HG02642 (cell line): ENCODE measurements around the gene DNAJB1.

ENCODE experiments used
- ATAC-seq: cut with Tn5 transposase; IDR thresholded peaks from one replicate; pipeline ENCODE4 v1.9.1; 2021; ENCODE audit warnings: mild to moderate bottlenecking; ENCODE audit not compliant: unreplicated experiment, poor library complexity

DNAJB1 gene

DNA sequence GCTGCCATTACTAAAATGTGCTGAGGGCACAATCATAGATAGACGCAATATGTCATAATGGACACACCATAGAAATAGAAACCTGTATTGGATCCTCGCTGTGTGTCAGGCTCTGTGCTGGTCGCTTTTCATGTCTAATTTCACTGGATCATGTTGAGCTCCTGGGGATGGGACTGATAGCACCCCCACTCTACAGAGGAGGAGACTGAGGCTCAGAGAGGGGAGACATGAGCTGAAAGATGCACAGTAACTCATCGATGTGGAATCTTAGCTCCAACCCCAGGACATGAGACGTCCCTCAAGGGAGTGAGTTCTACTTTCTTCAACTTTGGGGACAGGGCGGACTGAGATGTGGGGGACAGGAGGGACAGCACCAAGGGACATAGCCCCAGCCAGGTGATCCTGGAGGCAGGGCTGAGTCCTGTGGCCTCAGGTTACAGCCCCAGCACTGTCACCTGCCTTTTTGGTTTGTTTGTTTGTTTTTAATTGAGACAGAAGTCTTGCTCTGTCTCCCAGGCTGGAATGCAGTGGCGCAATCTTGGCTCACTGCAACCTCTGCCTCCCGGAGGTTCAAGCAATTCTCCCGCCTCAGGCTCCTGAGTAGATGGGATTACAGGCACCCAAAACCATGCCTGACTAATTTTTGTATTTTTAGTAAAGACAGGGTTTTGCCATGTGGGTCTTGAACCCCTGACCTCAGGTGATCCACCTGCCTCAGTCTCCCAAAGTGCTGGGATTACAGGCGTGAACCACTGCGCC is 15.7 kb downstream of the DNAJB1 start:
- ATAC-seq: no peak

DNA sequence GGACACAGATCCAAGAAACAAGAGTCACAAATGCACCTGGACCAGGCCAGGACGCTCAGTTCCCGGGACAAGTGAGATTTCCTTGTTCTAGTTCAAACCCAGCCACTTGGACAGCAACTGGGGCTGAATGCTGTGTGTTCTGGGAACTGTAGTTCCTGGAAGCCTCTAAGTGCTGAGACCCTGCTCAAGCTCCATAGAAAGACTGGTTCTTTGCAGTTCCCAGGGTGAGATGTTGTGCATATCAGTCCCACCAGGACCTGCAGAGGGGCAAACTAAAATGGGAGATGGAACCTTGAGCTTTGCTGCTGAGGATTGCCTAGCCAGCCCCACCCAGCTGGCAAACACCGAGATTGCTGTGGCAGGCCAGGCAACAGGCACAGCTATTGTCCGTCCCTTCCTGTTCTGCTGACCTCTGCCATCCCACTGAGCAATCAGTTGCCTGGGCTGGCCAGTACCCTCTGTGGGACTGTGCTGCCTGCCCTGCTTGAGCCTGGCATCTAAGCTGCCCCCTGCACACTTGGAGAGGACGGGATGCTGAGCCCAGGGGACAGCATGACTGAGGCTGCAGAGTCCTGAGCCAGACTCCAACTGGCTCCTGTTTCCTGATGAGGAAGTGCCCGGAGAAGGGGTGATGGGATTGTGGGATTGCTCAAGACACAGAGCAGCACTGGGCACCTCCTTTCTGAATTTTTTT is 20.8 kb downstream of the DNAJB1 start:
- ATAC-seq: no peak

DNA sequence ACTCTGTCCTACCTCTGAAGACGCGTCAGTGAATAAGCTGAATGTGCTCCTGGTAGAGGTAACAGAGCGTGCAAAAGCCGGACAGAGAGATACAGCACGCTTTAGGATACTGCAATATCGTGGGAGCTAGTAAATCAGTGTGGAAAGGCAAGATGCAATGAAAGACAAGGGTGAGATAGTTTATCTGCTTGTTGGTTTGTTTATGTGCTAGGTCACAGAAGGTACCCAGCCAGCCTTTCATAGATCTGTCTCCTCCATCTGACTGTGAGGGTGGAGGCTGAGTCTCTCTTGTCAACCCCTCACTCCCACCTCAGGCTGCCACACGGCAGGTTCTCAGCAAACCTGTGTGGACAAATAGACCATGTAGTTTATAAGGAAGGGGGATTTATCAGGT is 21.4 kb downstream of the DNAJB1 start:
- no peak for ATAC-seq

DNA sequence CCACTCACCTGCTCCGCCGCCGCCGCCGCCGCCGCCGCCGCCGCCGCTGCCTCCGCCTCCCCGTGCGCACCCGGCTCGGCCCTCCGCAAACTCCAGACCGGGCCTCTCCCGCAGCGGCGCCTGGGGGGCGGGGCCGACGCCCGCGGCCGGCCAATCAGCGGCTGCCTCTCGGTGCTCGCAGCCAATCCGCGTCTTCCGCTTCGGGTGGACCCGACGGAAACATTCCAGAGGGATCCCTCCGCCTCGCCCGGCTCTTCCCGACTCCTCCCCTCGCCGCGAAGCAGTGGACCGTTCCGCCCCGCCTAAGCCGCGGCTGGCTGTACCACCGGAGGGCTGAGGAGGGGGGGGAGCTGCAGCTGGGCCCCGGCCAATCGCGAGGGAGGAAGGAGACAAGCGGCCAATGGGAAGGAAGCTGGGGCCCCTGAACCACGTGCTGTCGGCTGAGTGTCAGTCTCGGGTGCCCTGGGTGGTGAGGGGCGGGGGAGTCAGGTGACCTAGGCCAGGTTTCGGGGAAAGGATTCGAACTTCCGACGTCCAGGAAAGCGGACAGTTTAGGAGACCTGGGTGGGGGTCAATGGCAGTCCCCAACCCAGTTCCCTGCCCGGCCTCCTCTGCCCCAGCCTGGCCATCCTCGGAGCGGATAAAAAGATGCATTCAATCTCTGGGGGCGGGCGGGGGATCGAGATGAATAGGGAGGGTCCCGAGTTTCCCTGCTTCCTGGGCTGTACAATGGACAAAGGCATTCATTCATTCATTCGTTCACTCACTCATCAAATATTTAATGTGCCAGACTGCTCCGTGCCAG is 22.0 kb downstream of the DNAJB1 start, which contains the start of gene GIPC1:
Gene GIPC1 (minus strand): TSS at position 99 of the 805 bp plus-strand sequence. CDS start 13,151 bp downstream, outside the sequence.
- peak; percentile 85 for ATAC-seq

DNA sequence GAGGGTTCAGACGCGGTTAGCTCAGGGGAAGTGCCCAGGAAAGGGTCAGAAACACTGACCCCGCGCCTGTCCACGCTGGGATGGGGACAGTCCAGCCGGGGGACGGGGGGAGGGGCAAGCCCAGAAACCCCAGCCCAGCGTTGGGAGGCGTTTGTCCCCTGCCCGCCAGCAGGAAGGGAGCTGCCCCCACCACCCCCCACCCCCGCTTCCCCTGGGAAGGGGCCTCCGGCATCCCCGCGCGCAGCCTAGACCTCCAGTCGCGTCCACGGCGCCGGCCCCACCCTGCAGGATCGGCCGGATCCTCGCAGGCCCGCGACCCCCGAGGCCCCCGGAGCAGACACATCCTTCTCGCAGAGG is 22.5 kb downstream of the DNAJB1 start:
- ATAC-seq: peak; percentile 28

DNA sequence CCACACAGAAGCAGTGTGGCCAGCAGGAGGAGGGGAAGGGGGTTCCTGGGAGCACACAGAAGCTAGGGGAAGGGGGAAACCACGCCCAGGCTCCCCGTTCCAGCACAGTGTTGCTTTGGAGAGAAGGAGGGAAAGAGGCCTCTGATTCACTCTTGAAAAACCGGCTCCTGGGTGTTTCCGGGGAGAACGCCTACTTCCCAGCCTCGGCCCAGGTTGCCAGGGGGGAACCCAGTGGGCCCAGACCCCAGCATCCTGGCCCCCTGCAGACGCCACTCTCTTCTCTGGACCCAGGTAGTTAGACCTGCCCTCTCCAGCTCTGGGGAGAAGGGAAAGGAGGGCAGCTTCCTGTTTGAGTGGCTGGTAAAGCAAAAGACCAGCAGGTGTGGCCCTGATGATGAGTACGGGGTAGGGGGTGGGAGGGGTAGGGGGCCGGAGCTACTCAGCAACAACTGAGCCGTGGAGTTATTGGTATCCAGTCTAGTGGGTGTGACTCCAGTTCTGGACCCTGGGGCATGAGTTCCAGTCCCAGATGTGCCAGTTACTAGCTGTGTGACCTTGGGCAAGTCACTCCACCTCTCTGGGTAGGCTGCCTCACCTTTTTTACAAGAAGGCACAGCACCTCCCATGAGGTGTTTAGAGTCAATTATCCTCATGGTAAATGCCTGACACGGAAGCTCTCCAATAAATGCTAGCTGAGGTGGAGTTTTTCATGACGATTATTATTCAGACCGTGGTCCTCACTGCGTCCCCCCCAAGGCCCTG is 23.1 kb downstream of the DNAJB1 start:
- ATAC-seq: no peak

DNA sequence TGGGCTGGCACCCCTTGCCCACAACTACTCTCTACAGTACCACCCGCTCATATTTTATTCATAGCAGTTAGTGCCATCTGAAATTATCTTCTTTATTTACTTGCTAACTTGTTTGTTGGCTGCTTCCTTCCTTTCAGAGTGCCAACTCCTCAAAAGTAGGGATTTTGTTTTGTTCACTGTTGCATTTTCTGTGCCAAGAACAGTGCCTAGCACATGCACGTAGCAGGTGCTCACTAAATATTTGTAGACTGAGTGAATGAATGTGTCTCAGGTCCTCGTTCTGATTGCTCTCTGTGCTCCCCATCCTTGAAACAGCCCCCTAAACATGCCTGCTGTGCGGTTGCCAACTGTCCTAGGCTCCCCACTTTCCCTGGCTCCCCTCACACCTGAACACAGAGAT is 23.8 kb downstream of the DNAJB1 start:
- ATAC-seq: no peak

DNA sequence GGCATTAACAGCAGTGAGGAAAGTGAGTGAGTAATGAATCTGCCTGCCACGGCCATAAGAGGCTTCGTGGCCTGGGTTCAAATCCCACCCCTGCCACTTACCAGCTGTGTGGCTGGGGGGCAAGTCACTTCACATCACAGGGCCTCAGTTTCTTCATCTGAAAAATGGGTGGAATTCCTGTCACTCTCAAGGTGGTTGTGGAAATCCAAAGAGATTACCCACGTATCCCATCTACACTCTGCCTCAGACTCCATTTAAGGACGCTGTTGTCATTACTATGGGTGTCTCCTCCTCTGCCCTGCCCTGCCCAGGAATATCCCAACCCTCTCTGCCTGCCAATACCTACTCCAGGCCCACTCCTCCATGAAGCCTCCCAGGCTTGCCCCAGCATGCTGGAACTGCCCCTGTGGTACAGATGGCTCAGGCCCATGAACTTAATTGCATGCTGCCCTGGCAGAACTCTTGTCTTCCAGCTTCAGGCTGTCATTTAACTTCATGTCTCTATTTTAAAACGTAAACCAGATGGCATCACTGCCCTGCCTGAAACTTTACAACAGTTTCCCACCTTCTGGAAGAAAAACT is 25.4 kb downstream of the DNAJB1 start:
- no peak for ATAC-seq

DNA sequence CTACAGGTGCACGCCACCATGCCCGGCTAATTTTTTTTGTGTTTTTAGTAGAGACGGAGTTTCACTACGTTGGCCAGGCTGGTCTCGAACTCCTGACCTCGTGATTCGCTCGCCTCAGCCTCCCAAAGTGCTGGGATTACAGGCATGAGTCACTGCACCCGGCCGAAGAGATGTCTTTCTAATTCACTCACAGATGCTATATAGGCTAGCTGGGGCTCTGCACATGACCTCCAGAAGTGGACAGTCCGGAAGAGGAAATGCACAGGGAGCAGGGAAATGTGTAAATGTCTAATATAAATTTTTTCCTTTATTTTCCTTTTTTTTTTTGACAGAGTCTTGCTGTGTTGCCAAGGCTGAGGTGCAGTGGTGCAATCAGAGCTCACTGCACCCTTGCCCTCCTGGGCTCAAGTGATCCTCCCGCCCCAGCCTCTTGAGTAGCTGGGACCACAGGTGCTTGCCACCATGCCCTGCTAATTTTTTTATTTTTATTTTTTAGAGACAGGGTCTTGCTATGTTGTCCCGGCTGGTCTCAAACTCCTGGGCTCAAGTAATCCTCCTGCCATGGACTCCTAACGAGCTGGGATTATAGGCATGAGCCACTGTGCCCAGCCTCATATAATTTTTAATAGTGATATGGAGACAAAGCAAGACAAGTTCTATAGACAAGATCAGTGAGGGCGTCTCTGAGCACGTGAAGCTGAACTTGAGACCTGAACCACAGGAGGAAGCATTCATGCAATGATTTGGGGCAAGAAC is 30.6 kb downstream of the DNAJB1 start:
- no peak for ATAC-seq

DNA sequence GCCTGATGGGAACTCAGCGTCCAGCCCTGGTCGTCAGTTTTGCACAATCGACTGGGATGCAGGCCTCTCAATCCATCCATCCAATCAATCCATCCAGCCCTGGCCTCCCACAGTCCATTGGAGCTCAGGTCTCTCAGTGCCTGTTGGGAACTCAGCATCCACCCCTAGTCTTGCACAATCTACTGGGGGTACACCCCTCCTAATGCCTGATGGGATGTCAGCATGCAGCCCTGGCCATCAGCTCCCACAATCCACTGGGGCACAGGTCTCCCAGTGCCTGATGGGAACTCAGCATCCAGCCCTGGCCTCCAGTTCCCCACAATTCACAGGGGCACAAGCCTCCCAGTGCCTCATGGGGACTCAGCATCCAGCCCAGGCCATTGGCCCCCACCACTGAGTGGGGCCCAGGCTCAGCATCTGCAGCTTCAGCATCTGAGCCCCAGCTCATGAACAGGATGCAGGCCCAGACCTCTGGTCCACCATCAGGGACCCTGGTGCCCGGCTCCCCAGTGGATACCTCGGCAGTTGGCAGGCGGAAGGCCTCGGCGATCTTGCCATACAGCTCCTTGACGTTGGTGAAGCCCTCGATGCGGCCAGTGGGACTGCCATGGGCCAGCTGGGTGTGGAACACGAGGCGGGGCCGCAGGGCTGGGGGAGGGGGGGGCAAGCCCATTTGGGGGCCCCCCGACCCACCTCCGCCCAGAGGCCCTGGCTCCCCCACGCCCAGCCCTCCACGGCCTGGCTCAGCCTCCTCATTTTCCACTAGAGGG is 35.8 kb downstream of the DNAJB1 start:
- no peak for ATAC-seq

DNA sequence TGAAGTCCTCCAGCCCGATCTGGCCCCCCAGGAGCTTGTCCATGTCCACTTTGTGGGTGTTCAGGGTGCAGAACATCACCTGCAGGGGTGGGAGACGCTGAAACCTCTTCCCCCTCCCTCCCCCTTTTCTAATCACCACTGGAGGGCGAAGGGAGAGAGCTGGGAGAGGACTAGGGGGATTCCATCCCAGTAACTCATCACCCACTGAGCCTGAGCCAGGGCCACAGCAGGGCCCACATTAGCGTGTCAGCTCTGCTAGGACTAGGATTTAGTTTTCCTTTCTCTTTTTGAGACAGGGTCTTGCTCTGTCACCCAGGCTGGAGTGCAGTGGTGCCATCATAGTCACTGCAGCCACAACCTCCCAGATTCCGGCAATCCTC is 37.5 kb downstream of the DNAJB1 start:
- no peak for ATAC-seq

DNA sequence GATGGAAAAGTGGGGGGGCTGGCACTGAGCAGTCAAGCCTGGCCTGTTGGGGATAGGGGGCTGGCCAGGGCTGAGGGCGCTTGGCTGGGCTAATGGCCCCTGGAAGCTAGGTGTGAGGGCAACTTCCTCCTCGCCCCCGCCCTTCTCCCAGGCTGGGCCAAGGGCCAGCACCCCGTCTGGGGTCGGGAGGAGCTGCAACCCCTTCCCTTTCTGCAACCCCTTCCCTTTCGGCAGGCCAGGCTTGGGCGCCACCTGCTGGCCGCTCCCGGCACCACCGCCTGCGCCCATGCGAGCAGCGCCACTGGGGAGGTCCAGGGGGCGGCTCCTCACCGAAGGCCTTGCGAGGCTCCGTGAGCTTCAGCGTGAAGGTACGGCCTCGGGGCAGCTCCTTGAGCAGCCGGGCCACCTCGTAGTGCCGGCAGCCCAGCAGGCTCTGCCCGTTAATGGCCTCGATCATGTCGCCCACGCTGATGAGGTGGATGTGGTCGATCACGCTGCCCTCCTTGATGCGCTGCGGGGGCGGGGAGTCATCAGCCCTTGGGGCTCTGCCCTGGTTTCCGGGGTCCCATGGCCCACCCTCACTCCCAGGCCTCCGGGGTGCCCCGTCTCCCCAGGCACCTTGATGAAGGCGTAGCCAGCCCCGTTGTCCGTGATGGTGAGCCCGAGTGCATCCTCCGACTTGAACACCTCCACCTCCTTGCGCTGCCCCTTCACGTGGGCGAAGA is 38.1 kb downstream of the DNAJB1 start:
- ATAC-seq: no peak

DNA sequence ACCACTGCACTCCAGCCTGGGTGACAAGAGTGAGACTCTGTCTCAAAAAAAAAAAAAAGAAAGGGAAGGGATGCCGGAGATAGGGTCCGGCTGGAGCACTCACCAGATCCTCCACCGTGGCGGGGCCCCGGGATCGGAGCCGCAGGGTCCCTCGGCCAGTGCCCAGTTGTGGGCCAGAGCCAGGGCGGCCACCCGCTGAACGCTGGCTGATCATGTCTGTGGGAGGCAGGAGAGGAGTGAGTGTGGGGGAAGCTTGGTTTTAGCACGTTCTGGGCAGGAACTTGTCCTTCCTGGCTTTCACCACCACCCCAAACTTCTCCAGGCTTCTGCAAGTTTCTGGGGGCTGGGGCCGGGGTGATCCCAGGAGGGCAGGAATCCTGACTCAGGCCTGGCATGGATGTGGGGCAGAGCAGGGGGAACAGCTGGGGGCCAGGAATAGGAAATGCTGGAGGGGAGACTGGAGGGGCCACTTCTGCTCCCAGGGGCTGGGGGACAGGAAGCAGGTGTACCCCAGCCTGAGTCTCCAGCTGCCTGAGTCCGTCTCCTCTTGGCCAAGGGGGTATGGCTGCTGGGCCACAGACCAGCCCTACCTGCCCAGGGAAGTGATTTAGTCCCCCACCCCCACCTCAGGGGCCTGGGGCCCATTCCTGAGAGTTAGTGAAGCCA is 38.8 kb downstream of the DNAJB1 start:
- no peak for ATAC-seq

DNA sequence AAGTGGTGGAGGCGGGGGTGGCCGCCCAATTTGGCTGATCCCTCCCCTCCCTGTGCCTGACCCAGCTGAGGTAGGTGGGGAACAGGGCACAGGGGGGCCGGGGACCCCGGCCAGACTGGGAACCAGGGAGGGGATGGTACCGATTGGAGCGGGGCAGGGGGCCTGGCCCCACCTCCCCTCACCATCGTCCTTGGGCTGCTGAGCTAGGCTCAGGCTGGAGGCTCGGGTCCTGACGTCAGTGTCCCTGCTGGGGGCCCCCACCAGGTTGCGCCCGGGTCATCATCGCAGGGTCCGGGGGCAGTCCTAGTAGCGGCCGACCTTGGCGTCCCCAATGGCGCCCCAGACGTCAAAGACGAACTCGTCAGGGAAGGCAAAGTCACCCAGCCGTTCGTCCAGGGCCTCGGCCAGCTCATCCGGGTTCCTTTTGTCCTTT is 40.1 kb downstream of the DNAJB1 start:
- ATAC-seq: no peak

DNA sequence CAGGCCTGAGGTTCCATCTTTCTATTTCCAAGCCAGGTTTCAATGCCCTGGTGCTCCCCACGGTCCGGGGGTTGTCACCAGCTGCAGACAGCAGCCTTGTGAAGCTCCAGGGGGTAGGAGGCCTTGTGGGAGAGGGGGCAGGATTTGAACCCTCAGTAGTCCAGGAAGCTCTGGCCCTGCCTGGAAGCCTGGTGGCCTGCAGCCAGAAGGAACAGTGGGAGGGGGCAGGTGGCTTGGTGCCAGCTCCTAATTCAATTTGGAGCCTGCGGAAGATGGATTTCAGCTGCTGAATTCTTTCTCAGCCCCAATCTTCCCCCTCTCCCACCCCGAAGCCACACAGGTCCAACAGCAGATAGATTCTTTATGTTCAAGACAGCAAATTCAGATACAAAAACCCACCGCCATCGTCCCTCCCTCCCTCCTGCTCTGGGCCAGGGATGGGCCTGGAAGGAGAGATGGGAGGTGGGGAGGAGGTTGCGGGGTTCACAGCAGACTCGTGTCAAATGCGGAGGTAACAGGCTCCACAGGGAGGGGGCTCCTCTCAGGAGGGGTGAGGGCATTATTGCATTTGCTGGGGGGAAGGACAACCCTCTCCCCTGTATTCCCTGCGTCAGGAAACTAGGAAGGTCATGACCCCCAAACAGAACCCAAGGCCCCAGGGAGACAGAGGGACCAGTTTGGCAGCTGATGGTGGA is 40.6 kb downstream of the DNAJB1 start:
- no peak for ATAC-seq

DNA sequence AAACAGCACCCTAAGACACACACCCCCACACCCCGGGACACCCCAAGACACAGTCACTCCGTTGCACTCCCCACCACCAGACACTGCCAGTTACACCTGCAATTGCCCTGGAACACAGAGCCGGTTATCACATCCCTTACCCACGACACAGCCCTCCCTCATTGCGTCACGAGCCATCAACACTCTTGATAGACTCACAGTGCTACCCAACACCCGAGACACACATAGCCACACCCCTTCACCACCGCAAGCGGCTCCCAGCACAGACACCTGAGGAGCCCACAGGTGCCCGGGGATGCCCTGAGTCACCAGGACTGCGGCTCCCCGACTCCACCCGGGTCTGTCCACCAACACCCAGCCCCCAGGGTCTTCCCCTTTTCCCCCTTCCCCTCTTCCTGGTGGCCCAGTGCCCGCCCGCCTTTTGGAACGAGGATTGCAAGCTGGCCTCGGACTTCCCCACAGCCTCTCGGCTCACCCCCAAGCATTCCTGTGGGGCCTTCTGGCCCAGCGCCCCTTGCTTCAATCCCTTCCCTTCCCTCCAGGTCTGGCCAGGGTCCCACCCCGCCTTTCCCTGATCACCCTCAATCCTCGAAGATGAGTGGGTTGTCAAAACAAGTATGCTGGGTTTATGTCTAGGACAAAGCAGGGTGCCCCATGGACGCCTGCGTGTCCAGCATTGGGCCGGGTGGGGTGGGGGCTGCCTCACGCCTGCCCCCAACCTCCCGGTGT is 41.4 kb downstream of the DNAJB1 start:
- ATAC-seq: no peak
